NCI-H2227 (cell line): ENCODE data around the gene TPM2.

Experiments used
- DNase-seq: peaks from one replicate; lab custom pipeline; 2025; ENCODE audit not compliant: unreplicated experiment; lab: John Stamatoyannopoulos, UW

Gene TPM2

GRCh38 chr9:35718721-35719511, 29.2 kb upstream of the TPM2 start:
- no peak for DNase-seq

GRCh38 chr9:35717132-35717870, 27.6 kb upstream of the TPM2 start:
- DNase-seq = no peak

- no peak for DNase-seq
Measured at GRCh38 chr9:35716230-35716629, 26.5 kb upstream of the TPM2 start.

- no peak for DNase-seq
Measured at GRCh38 chr9:35714579-35715252, 25.0 kb upstream of the TPM2 start.

- DNase-seq = no peak
Measured at GRCh38 chr9:35714123-35714522, 24.4 kb upstream of the TPM2 start.

GRCh38 chr9:35713578-35713977, 23.9 kb upstream of the TPM2 start:
- DNase-seq = no peak

GRCh38 chr9:35712762-35713400, 23.2 kb upstream of the TPM2 start:
- DNase-seq = no peak

GRCh38 chr9:35711501-35712428, 22.0 kb upstream of the TPM2 start:
- no peak for DNase-seq

- no peak for DNase-seq
Measured at GRCh38 chr9:35710818-35711500, 21.2 kb upstream of the TPM2 start.

- no peak for DNase-seq
Measured at GRCh38 chr9:35708146-35708545, 18.4 kb upstream of the TPM2 start.

GRCh38 chr9:35706951-35707350, 17.2 kb upstream of the TPM2 start:
- no peak for DNase-seq

- no peak for DNase-seq
Measured at GRCh38 chr9:35705836-35706430, 16.2 kb upstream of the TPM2 start.

- DNase-seq = no peak
Measured at GRCh38 chr9:35705372-35705771, 15.6 kb upstream of the TPM2 start.

GRCh38 chr9:35703906-35704672, 14.4 kb upstream of the TPM2 start:
- no peak for DNase-seq

- DNase-seq = no peak
Measured at GRCh38 chr9:35702696-35703095, 13.0 kb upstream of the TPM2 start.

- no peak for DNase-seq
Measured at GRCh38 chr9:35700942-35701341, 11.2 kb upstream of the TPM2 start.

GRCh38 chr9:35700031-35700430, 10.3 kb upstream of the TPM2 start:
- DNase-seq = no peak

GRCh38 chr9:35698231-35698630, 8.5 kb upstream of the TPM2 start:
- DNase-seq = no peak

- DNase-seq = no peak
Measured at GRCh38 chr9:35697486-35697885, 7.8 kb upstream of the TPM2 start.
